Type B pancreatic cell (in vitro differentiated cells): ENCODE measurements around the gene TEDC2. TPM values are rescaled to one million over a fixed set of nuclear protein-coding genes. Genes with fewer than 3 reads are reported as not detected.

Experiments used
- DNase-seq: peaks from one replicate; pipeline ENCODE4 v3.0.0; 2021; ENCODE audit warnings: mixed read lengths; ENCODE audit not compliant: unreplicated experiment; ENCODE audit errors: extremely low spot score
- H3K27ac Mint-ChIP-seq: 2 replicates; pipeline ENCODE4 v1.8.0; 2021; ENCODE audit warnings: mild to moderate bottlenecking, mixed read lengths
- H3K27me3 Mint-ChIP-seq: 2 replicates; pipeline ENCODE4 v1.8.0; 2021; ENCODE audit warnings: mixed read lengths
- H3K36me3 Mint-ChIP-seq: 2 replicates; pipeline ENCODE4 v1.8.0; 2021; ENCODE audit warnings: mixed read lengths
- H3K4me1 Mint-ChIP-seq: one replicate; pipeline ENCODE4 v1.8.0; 2021; ENCODE audit warnings: mixed read lengths; ENCODE audit not compliant: unreplicated experiment
- H3K4me3 Mint-ChIP-seq: 2 replicates; pipeline ENCODE4 v1.8.0; 2021; ENCODE audit warnings: mild to moderate bottlenecking, mixed read lengths
- H3K9me3 Mint-ChIP-seq: 2 replicates; pipeline ENCODE4 v1.8.0; 2021; ENCODE audit warnings: mixed read lengths
- total RNA-seq: library from RNA; stranded (reverse); gene quantifications from 2 replicates; pipeline ENCODE4 v1.2.1, GENCODE V29; 2021; ENCODE audit warnings: low replicate concordance
- TF ChIP-seq, protein P1 (sequence below): fragments of 200-600 bp; sonication (generic); conservative IDR thresholded peaks from 2 replicates; pipeline ENCODE4 v1.5.0; 2021; ENCODE audit warnings: antibody characterized with exemption, mild to moderate bottlenecking

TEDC2 gene
- total RNA-seq, 1 donor from 2014 or later = 31.6 TPM

DNA sequence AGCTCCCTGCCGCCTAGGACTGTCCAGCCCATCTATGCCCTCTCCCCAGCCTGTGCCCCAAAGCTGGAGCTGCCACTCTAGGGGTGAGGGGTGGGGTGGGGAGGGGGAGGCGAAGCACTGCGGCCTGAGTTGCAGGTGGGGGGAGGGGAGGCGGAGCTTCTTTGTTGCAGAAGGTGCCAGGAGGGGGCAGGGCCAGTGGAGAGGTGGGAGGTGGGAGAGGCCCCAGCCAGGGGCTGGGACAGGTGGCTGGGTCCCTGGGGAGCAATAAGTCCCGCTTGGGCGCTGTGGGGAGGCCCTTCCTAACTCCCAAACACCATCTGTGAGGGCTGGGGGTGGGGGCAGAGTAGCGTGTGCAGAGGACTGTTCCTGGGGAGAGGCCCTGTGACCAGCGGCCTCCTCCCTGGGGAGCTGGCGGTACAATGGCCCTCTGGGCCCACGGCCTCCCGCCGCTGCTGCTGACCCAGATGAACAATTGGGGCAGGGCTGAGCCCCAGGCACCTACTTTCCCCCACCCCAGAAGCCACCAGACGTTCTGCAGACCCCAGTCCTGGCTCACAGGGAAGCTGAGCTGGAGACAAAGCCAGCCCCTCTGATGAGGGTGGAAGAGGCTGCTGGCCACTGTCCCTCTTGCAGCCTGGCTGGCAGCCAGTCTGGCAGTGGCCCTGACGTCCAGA lies 9.0 kb downstream of the TEDC2 start:
- Mint-ChIP-seq H3K27me3 (peaks cover 9% of the 10 kb centered on the region), H3K4me3 (peak overlapping the region; percentile 78), H3K9me3 (no peaks in the 10 kb centered on the region), H3K27ac (peak overlapping the region; percentile 31), H3K36me3 (no peaks in the 10 kb centered on the region), H3K4me1 (peaks cover 10% of the 10 kb centered on the region)
- DNase-seq = no peak
- TF ChIP-seq, protein P1, sequence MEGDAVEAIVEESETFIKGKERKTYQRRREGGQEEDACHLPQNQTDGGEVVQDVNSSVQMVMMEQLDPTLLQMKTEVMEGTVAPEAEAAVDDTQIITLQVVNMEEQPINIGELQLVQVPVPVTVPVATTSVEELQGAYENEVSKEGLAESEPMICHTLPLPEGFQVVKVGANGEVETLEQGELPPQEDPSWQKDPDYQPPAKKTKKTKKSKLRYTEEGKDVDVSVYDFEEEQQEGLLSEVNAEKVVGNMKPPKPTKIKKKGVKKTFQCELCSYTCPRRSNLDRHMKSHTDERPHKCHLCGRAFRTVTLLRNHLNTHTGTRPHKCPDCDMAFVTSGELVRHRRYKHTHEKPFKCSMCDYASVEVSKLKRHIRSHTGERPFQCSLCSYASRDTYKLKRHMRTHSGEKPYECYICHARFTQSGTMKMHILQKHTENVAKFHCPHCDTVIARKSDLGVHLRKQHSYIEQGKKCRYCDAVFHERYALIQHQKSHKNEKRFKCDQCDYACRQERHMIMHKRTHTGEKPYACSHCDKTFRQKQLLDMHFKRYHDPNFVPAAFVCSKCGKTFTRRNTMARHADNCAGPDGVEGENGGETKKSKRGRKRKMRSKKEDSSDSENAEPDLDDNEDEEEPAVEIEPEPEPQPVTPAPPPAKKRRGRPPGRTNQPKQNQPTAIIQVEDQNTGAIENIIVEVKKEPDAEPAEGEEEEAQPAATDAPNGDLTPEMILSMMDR = no peak

DNA sequence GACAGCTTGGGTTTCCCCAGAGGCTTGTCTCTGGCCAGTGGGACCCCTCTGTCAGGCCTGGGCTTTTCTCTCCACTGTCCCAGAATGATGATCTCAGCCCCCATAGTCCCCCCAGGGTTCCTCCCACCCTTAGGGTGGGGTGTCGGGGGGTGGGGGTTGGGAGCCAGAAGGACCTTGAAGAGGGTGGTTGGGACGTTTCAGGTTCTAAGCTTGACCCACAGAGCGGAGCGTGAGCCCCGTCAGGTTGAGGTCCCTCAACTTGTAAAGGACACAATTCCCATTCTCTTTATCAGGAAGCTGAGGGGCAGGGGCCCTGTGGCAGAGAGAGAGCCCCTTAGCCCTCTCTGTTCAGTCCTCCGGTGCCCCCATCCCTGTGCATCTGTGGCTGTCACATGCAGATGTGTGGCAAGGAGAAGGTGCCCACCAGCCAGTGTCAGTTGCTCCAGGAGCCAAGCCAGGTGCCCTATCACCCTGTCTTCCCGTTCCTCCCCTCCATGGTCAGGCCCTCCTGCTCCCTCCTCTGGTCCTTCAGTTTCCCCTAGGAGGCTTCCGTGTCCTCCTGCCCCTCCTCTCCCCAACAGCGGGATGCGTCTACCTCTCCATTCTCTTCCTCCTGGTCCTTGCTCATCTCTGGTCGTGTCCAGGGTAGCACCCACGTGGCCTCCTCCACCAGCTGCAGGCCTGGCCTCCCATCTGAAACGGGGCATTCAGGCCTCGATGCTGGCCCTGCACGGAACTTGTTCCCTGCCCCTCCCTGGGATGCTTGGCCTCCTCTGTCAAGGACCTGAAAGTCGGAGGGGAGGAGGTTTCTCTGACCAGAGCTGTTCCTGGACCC lies 9.7 kb downstream of the TEDC2 start:
- peaks cover 10% of the 10 kb centered on the region for H3K4me1 Mint-ChIP-seq
- DNase-seq = no peak
- peaks cover 9% of the 10 kb centered on the region for H3K27me3 Mint-ChIP-seq
- peak overlapping the region; percentile 62 for H3K27ac Mint-ChIP-seq
- peak overlapping the region; percentile 75 for H3K4me3 Mint-ChIP-seq
- TF ChIP-seq, protein P1 = no peak
- H3K36me3 Mint-ChIP-seq = no peaks in the 10 kb centered on the region
- H3K9me3 Mint-ChIP-seq = no peaks in the 10 kb centered on the region

DNA sequence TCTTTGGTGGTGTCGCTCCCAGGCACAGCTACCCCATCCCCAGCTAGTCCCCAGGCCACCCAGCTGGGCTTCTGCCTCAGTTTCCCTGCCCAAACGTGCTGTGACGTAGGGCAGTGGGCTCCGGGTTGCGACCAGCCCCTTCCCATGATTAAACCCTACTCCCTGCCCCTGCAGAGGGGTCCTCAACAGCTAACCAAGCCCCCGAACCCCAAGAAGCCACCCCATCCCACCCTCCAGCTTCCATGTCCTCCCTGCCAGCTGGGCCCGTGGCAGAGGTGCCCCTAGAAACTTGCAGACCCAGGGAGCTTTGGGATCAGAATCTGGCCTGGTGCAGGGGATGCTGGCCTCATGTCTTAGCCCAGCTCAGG lies 10.3 kb downstream of the TEDC2 start:
- Mint-ChIP-seq H3K36me3 (no peaks in the 10 kb centered on the region), H3K9me3 (no peaks in the 10 kb centered on the region), H3K4me1 (peaks cover 10% of the 10 kb centered on the region), H3K27ac (peak overlapping the region; percentile 62), H3K27me3 (peaks cover 9% of the 10 kb centered on the region), H3K4me3 (peak overlapping the region; percentile 67)
- no peak for DNase-seq
- TF ChIP-seq, protein P1 = no peak

DNA sequence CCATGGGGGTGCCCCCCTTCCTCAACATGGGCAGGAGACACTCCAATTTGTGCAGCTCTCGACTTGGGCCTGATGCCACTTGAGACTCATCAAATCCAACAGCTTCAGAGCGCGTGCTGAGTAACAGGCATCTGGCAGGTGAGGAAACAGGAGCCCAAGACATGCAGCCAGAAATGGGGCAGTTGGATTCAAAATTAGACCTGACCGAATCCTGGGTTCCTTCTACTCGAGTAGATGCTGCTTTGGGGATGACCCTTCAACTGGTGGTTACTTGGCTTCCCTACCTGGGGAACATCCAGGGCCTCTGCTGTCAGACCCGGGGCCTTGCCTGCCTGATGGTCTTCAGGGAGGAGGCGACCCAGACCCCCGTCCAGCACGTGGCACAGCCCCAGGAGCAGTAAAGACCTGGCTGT lies 10.7 kb downstream of the TEDC2 start:
- no peak overlapping the region for H3K27ac Mint-ChIP-seq
- H3K4me3 Mint-ChIP-seq = peak overlapping the region; percentile 67
- no peaks in the 10 kb centered on the region for H3K36me3 Mint-ChIP-seq
- TF ChIP-seq, protein P1 = no peak
- H3K4me1 Mint-ChIP-seq = peaks cover 10% of the 10 kb centered on the region
- peaks cover 9% of the 10 kb centered on the region for H3K27me3 Mint-ChIP-seq
- DNase-seq = no peak
- no peaks in the 10 kb centered on the region for H3K9me3 Mint-ChIP-seq

DNA sequence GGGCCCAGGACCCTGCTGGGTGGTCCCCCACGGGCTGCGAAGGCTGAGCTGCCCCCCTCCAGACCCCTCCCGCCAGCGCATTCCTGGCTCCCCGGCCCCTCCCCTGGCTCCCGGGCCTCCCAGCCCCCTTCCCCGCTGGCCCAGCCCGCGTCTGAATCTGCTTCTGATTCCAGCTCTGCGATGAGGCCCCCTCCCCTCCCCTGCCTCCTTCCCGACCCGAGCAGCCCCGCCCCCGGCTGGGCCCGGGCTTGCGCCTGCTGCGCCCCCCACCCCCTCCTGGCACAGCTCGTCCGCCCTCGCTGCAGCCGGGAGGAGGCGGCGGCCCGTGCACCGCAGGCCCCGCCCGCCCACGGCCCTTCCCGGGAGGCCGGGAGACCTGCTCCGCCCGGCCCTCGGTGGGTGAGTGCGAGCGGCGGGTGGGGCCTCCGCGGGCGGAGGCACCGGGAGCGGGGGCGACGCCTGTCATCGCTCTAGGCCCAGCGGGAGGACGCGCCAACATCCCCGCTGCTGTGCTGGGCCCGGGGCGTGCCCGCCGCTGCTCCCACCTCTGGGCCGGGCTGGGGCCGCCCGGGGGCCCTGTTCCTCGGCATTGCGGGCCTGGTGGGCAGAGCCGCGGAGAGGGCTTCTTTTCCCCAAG lies 11.2 kb downstream of the TEDC2 start, which contains the start of gene NTN3:
Gene NTN3, plus strand, starts transcription at position 282 of the 637 bp plus-strand sequence. CDS start 405 bp downstream, outside the sequence.
- Mint-ChIP-seq H3K27me3 (peaks cover 9% of the 10 kb centered on the region), H3K36me3 (no peaks in the 10 kb centered on the region), H3K27ac (no peak within 1 kb of the TSS), H3K4me1 (peaks cover 12% of the 10 kb centered on the region), H3K9me3 (no peaks in the 10 kb centered on the region), H3K4me3 (peak within 1 kb of the TSS; percentile 67)
- DNase-seq = no peak
- TF ChIP-seq, protein P1 = no peak
